ENCODE data around the gene SLC25A51. TPM values are rescaled to one million over a fixed set of nuclear protein-coding genes. Genes with fewer than 3 reads are reported as not detected.

Gene SLC25A51
- total and polyA plus RNA-seq, 4 donors, result 3.8 to 24.4 (median 9.1) TPM

- H3K36me3 ChIP-seq (ENCODE audit: control insufficient read depth in 4 of 4, insufficient read depth in 3 of 4, low read depth in 1 of 4, low read length in 3 of 4), result peaks cover 0 to 21% (median 12%) of the 10 kb centered on the region in 4 donors
- 88% methylated on average over 21 of the region's 21 CpGs for WGBS
Measured at GRCh38 chr9:37917801-37918664, 14.1 kb upstream of the SLC25A51 start.

More at GRCh38 chr9:37917801-37918664, 14.1 kb upstream of the SLC25A51 start:
- no peak overlapping the region for H3K27ac ChIP-seq (ENCODE audit: low read depth in 1 of 2, low read length in 2 of 2)
- TF ChIP-seq, protein P1, sequence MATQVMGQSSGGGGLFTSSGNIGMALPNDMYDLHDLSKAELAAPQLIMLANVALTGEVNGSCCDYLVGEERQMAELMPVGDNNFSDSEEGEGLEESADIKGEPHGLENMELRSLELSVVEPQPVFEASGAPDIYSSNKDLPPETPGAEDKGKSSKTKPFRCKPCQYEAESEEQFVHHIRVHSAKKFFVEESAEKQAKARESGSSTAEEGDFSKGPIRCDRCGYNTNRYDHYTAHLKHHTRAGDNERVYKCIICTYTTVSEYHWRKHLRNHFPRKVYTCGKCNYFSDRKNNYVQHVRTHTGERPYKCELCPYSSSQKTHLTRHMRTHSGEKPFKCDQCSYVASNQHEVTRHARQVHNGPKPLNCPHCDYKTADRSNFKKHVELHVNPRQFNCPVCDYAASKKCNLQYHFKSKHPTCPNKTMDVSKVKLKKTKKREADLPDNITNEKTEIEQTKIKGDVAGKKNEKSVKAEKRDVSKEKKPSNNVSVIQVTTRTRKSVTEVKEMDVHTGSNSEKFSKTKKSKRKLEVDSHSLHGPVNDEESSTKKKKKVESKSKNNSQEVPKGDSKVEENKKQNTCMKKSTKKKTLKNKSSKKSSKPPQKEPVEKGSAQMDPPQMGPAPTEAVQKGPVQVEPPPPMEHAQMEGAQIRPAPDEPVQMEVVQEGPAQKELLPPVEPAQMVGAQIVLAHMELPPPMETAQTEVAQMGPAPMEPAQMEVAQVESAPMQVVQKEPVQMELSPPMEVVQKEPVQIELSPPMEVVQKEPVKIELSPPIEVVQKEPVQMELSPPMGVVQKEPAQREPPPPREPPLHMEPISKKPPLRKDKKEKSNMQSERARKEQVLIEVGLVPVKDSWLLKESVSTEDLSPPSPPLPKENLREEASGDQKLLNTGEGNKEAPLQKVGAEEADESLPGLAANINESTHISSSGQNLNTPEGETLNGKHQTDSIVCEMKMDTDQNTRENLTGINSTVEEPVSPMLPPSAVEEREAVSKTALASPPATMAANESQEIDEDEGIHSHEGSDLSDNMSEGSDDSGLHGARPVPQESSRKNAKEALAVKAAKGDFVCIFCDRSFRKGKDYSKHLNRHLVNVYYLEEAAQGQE (IDR thresholded peaks at IDR 0.05), result no peak
- TF ChIP-seq TAF1 (conservative IDR thresholded peaks at IDR 0.05) (no peak), RAD21 (IDR thresholded peaks at IDR 0.05) (no peak), NR2F2 (IDR thresholded peaks at IDR 0.05) (no peak), GABPA (IDR thresholded peaks at IDR 0.05 in 1 of 2, conservative IDR thresholded peaks at IDR 0.05 in 1 of 2) (no peak), YY1 (IDR thresholded peaks at IDR 0.05) (no peak), EGR1 (IDR thresholded peaks at IDR 0.05; ENCODE audit: low read depth in 2 of 2) (no peak), FOXA2 (IDR thresholded peaks at IDR 0.05) (no peak), HNF4G (IDR thresholded peaks at IDR 0.05) (no peak), CTCF (IDR thresholded peaks at IDR 0.05; ENCODE audit: low read depth, low read length, missing input control) (no peak), FOXA1 (IDR thresholded peaks at IDR 0.05) (no peak), MAX (IDR thresholded peaks at IDR 0.05) (no peak)
- TF ChIP-seq, protein P2, sequence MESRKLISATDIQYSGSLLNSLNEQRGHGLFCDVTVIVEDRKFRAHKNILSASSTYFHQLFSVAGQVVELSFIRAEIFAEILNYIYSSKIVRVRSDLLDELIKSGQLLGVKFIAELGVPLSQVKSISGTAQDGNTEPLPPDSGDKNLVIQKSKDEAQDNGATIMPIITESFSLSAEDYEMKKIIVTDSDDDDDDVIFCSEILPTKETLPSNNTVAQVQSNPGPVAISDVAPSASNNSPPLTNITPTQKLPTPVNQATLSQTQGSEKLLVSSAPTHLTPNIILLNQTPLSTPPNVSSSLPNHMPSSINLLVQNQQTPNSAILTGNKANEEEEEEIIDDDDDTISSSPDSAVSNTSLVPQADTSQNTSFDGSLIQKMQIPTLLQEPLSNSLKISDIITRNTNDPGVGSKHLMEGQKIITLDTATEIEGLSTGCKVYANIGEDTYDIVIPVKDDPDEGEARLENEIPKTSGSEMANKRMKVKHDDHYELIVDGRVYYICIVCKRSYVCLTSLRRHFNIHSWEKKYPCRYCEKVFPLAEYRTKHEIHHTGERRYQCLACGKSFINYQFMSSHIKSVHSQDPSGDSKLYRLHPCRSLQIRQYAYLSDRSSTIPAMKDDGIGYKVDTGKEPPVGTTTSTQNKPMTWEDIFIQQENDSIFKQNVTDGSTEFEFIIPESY (IDR thresholded peaks at IDR 0.05), result no peak
- TF ChIP-seq, protein P3, sequence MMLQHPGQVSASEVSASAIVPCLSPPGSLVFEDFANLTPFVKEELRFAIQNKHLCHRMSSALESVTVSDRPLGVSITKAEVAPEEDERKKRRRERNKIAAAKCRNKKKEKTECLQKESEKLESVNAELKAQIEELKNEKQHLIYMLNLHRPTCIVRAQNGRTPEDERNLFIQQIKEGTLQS (IDR thresholded peaks at IDR 0.05), result no peak
- peaks cover 0 to 6% (median 2%) of the 10 kb centered on the region in 4 donors for H3K4me1 ChIP-seq (ENCODE audit: control insufficient read depth in 4 of 4, insufficient read depth in 4 of 4, low read length in 3 of 4)
- H3K9ac ChIP-seq (ENCODE audit: low read depth in 1 of 2, low read length in 2 of 2), result no peak overlapping the region
- H3K9me3 ChIP-seq (ENCODE audit: control insufficient read depth in 4 of 4, low read length in 3 of 4), result no peaks in the 10 kb centered on the region
- H3K27me3 ChIP-seq (ENCODE audit: control insufficient read depth in 4 of 4, insufficient read depth in 4 of 4, low read length in 3 of 4), result no peaks in the 10 kb centered on the region
- DNase-seq (ENCODE audit: low spot score), result no peak
- H3K4me3 ChIP-seq (ENCODE audit: low read depth in 1 of 3, low read length in 3 of 3), result no peak overlapping the region
